Measurements from ENCODE around the gene NTSR1. TPM values are rescaled to one million over a fixed set of nuclear protein-coding genes. Genes with fewer than 3 reads are reported as not detected.

Gene NTSR1
- total and polyA plus RNA-seq, 2 of the 13 experiments (the other 11 are each of a cell fraction or from before 2014, with no cell fraction given) = 0.09 to 0.12 TPM

DNA sequence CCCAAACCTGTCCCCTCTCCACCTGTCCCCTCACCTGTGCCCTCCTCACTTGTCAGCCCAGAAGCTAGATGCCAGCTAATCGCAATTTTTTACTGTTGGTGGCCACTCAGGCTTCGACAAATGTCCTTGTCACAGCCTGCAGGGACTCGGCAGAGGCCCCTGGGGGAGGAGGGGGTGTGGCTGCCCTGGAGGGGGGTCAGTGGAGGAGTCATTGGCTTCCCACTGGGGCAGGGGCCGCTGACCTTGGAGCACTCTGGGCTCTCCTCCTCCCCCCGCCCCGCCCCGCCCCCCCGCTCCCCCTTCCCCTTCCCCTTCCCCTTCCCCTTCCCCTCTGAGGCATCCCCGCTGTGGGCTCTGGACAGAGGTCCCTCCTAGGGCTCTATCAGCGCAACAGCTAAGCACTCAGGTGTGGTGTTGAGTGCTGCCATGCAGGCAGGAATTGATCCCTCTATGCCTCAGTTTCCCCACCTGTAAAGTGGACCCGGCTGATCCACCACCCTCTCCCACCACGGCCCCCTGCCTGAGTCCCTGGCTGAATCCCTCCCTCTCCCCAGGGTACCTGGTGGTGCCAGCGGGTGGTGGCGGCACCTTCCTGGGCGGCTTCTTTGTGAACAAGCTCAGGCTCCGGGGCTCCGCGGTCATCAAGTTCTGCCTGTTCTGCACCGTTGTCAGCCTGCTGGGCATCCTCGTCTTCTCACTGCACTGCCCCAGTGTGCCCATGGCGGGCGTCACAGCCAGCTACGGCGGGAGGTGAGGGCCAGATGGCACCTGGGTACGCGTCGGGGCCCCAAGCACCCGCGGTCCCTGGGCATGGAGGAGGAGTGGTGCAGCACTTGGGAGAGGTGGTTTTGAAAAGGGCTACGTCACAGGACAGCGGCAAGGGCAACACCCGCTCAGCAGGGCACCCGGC is 42.6 kb upstream of the NTSR1 start (continued):
- TF ChIP-seq, protein P1, sequence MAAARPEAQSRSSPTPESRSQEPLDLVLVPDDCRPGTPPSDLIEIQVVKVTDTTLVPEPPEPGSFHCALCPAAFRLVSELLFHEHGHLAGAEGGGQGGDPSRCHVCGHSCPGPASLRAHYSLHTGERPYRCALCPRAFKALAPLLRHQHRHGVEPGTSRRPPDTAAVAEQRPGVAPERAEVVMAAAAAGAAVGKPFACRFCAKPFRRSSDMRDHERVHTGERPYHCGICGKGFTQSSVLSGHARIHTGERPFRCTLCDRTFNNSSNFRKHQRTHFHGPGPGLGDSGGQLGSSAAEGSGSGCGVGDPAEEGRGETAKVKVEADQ (CRISPR knock-in tag; IDR thresholded peaks at IDR 0.05; ENCODE audit: borderline replicate concordance) = peak; percentile 13; the same call in 1 of the 2 replicates
- 0 out of 2 replicates have a peak, but pooled peaks have one; percentile 3 for TF ChIP-seq KDM3A (CRISPR knock-in tag; IDR thresholded peaks at IDR 0.05; ENCODE audit: low read depth)
- no peak for TF ChIP-seq ZNF367 (CRISPR knock-in tag; IDR thresholded peaks at IDR 0.05; ENCODE audit: borderline replicate concordance)
- TF ChIP-seq NKX3-1 (CRISPR knock-in tag; IDR thresholded peaks at IDR 0.05) = no peak; the same call in 1 of the 2 replicates
- TF ChIP-seq SSRP1 (CRISPR knock-in tag; IDR thresholded peaks at IDR 0.05) = no peak
- 0 out of 2 replicates have a peak, but pooled peaks have one; percentile 20 for TF ChIP-seq ETV6 (CRISPR knock-in tag; conservative IDR thresholded peaks at IDR 0.05)
- TF ChIP-seq MAFK (conservative IDR thresholded peaks at IDR 0.05 in 1 of 2, IDR thresholded peaks at IDR 0.05 in 1 of 2; ENCODE audit: low read length in 2 of 2) = no peak
- no peak for TF ChIP-seq NFE2 (CRISPR knock-in tag; IDR thresholded peaks at IDR 0.05)
- 0 out of 2 replicates have a peak, but pooled peaks have one; percentile 3 for TF ChIP-seq SALL1 (CRISPR knock-in tag; IDR thresholded peaks at IDR 0.05)
- TF ChIP-seq NONO (IDR thresholded peaks at IDR 0.05) = no peak
- no peak for TF ChIP-seq NONO (CRISPR knock-in tag; conservative IDR thresholded peaks at IDR 0.05)
- no peak for TF ChIP-seq ZFP82 (CRISPR knock-in tag; IDR thresholded peaks at IDR 0.05; ENCODE audit: borderline replicate concordance)
- no peak for TF ChIP-seq KLF16 (CRISPR knock-in tag; IDR thresholded peaks at IDR 0.05)
- TF ChIP-seq POLR2A (IDR thresholded peaks at IDR 0.05; ENCODE audit: insufficient read depth in 1 of 2, low read depth in 2 of 2, low read length in 2 of 2) = 0 out of 4 replicates have a peak, but pooled peaks of 1 of the 2 experiments have one; percentile 12
- TF ChIP-seq SMYD3 (CRISPR knock-in tag; IDR thresholded peaks at IDR 0.05) = no peak
- TF ChIP-seq ATAD3A (CRISPR knock-in tag; IDR thresholded peaks at IDR 0.05) = no peak
